Liver (tissue), 3 donors: ENCODE data around the gene DNAL1.

Experiments used
- ATF3 ChIP-seq: IDR thresholded peaks from 2 replicates; pipeline ENCODE4 v1.6.1; 2016; ENCODE audit warnings: antibody characterized with exemption
- CTCF ChIP-seq: fragments of 150-350 bp; IDR thresholded peaks from 2 replicates; pipeline ENCODE4 v1.5.1; 2017; ENCODE audit warnings: improper control_type of control experiment, low read depth, low read length; ENCODE audit not compliant: missing input control
- EGR1 ChIP-seq, 2 donors: IDR thresholded peaks; 2 replicates each; pipeline ENCODE4 v1.6.1; 2016 to 2018; ENCODE audit warnings: antibody characterized with exemption in 2 of 2, low read depth in 2 of 2
- FOXA1 ChIP-seq: IDR thresholded peaks from 2 replicates; pipeline ENCODE4 v1.6.1; 2016; ENCODE audit warnings: antibody characterized with exemption
- GABPA ChIP-seq, 2 donors: IDR thresholded peaks in 1 of 2; conservative IDR thresholded peaks in 1 of 2; 2 replicates each; pipeline ENCODE4 v1.6.1; 2016; ENCODE audit warnings: antibody characterized with exemption in 2 of 2, mild to moderate bottlenecking in 1 of 2, moderate library complexity in 1 of 2
- JUND ChIP-seq, 2 donors: IDR thresholded peaks; 2 replicates each; pipeline ENCODE4 v1.6.1; 2016; ENCODE audit warnings: antibody characterized with exemption in 2 of 2
- RAD21 ChIP-seq, 2 donors: IDR thresholded peaks; 2 replicates each; pipeline ENCODE4 v1.6.1; 2016; ENCODE audit warnings: antibody characterized with exemption in 2 of 2, mild to moderate bottlenecking in 2 of 2
- SP1 ChIP-seq: IDR thresholded peaks from 2 replicates; pipeline ENCODE4 v1.6.1; 2018; ENCODE audit warnings: antibody characterized with exemption, mild to moderate bottlenecking
- TAF1 ChIP-seq: conservative IDR thresholded peaks from 2 replicates; pipeline ENCODE4 v1.6.1; 2016; ENCODE audit warnings: antibody characterized with exemption, mild to moderate bottlenecking
- YY1 ChIP-seq: IDR thresholded peaks from 2 replicates; pipeline ENCODE4 v1.6.1; 2016; ENCODE audit warnings: antibody characterized with exemption, mild to moderate bottlenecking
- ZBTB33 ChIP-seq: IDR thresholded peaks from 2 replicates; pipeline ENCODE4 v1.6.1; 2016; ENCODE audit warnings: antibody characterized with exemption
- TF ChIP-seq, protein P1 (sequence below): IDR thresholded peaks from 2 replicates; pipeline ENCODE4 v1.6.1; 2016; ENCODE audit warnings: antibody characterized with exemption
- TF ChIP-seq, protein P2 (sequence below): IDR thresholded peaks from 2 replicates; pipeline ENCODE4 v1.6.1; 2016; ENCODE audit warnings: antibody characterized with exemption, mild to moderate bottlenecking
- donor health status: healthy.
- donor health status: healthy.

- TF ChIP-seq FOXA1 (no peak), ATF3 (no peak), CTCF (no peak), SP1 (no peak), JUND (IDR thresholded peaks at IDR 0.05) (no peak), YY1 (peak; percentile 2), GABPA (IDR thresholded peaks at IDR 0.05 in 1 of 2, conservative IDR thresholded peaks at IDR 0.05 in 1 of 2) (no peak), TAF1 (no peak), EGR1 (IDR thresholded peaks at IDR 0.05; ENCODE audit: low read depth in 2 of 2) (no peak), ZBTB33 (no peak), RAD21 (IDR thresholded peaks at IDR 0.05) (peak in 1 of 2 donors; percentile 21)
- TF ChIP-seq, protein P1, sequence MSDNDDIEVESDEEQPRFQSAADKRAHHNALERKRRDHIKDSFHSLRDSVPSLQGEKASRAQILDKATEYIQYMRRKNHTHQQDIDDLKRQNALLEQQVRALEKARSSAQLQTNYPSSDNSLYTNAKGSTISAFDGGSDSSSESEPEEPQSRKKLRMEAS = no peak
- TF ChIP-seq, protein P2, sequence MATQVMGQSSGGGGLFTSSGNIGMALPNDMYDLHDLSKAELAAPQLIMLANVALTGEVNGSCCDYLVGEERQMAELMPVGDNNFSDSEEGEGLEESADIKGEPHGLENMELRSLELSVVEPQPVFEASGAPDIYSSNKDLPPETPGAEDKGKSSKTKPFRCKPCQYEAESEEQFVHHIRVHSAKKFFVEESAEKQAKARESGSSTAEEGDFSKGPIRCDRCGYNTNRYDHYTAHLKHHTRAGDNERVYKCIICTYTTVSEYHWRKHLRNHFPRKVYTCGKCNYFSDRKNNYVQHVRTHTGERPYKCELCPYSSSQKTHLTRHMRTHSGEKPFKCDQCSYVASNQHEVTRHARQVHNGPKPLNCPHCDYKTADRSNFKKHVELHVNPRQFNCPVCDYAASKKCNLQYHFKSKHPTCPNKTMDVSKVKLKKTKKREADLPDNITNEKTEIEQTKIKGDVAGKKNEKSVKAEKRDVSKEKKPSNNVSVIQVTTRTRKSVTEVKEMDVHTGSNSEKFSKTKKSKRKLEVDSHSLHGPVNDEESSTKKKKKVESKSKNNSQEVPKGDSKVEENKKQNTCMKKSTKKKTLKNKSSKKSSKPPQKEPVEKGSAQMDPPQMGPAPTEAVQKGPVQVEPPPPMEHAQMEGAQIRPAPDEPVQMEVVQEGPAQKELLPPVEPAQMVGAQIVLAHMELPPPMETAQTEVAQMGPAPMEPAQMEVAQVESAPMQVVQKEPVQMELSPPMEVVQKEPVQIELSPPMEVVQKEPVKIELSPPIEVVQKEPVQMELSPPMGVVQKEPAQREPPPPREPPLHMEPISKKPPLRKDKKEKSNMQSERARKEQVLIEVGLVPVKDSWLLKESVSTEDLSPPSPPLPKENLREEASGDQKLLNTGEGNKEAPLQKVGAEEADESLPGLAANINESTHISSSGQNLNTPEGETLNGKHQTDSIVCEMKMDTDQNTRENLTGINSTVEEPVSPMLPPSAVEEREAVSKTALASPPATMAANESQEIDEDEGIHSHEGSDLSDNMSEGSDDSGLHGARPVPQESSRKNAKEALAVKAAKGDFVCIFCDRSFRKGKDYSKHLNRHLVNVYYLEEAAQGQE = no peak
Observed at GRCh38 chr14:73634011-73634833, 10.6 kb upstream of the DNAL1 start.
